Esophagus squamous epithelium (tissue), 5 donors: ENCODE results near the gene SMARCA1. TPM values are rescaled to one million over a fixed set of nuclear protein-coding genes. Genes with fewer than 3 reads are reported as not detected.

Experiments used
- DNase-seq: peaks from one replicate; lab custom pipeline; 2025; lab: John Stamatoyannopoulos, UW
- H3K27ac ChIP-seq, 4 donors: fragments of 200-600 bp; sonication (generic); one replicate each; pipeline ENCODE4 v1.5.1; 2016 to 2019; ENCODE audit warnings: mild to moderate bottlenecking in 1 of 4
- H3K27me3 ChIP-seq, 4 donors: fragments of 200-600 bp; sonication (generic); 1 replicate in 3 of 4; 2 replicates in 1 of 4; pipeline versions ENCODE4 v1.5.1 to v1.6.0; 2017 to 2021; ENCODE audit warnings: antibody characterized with exemption in 1 of 4
- H3K36me3 ChIP-seq, 3 donors: fragments of 200-600 bp; sonication (generic); one replicate each; pipeline ENCODE4 v1.5.1; 2016 to 2019
- H3K4me1 ChIP-seq, 3 donors: fragments of 200-600 bp; sonication (generic); one replicate each; pipeline ENCODE4 v1.5.1; 2017 to 2019
- H3K4me3 ChIP-seq, 4 donors: fragments of 200-600 bp; sonication (generic); 1 replicate in 3 of 4; 2 replicates in 1 of 4; pipeline ENCODE4 v1.5.1; 2016 to 2019; ENCODE audit warnings: mild to moderate bottlenecking in 2 of 4, moderate library complexity in 1 of 4
- H3K9me3 ChIP-seq, 3 donors: fragments of 200-600 bp; sonication (generic); one replicate each; pipeline ENCODE4 v1.5.1; 2016 to 2019
- CTCF ChIP-seq, 6 experiments: fragments of 450-650 bp in 4 of 6; fragments of 200-600 bp in 2 of 6; sonication (generic) in 2 of 6; IDR thresholded peaks; one replicate each; pipeline ENCODE4 v1.5.1; 2016 to 2019; ENCODE audit warnings: antibody characterized with exemption in 6 of 6, mild to moderate bottlenecking in 4 of 6, moderate library complexity in 4 of 6
- POLR2A ChIP-seq, 4 donors: fragments of 450-650 bp; IDR thresholded peaks; one replicate each; pipeline ENCODE4 v1.6.1; 2017; ENCODE audit warnings: antibody characterized with exemption in 4 of 4, mild to moderate bottlenecking in 4 of 4, moderate library complexity in 3 of 4
- WGBS, 2 donors: methylation state at CpG; one replicate each; pipeline ENCODE4 v1.1.5; 2018; 5-methylcytosine and 5-hydroxymethylcytosine counted together
- intact Hi-C: fragments of 100-400 bp; cut with DNase I; formaldehyde crosslinking; loops from one replicate; pipeline ENCODE4 v1.15.0; 2022
- total RNA-seq, 4 donors: library from RNA; depleted of rRNA; stranded (reverse); fragments of >200 nt; gene quantifications; one replicate each; pipeline ENCODE4 v1.1.0, GENCODE V29; 2016
- donor health status: DM: yes; HTN: yes; CAD: no.

Gene SMARCA1
- total RNA-seq, 4 donors from 2014 or later = 4.5 to 18.8 (median 11.5) TPM

DNA sequence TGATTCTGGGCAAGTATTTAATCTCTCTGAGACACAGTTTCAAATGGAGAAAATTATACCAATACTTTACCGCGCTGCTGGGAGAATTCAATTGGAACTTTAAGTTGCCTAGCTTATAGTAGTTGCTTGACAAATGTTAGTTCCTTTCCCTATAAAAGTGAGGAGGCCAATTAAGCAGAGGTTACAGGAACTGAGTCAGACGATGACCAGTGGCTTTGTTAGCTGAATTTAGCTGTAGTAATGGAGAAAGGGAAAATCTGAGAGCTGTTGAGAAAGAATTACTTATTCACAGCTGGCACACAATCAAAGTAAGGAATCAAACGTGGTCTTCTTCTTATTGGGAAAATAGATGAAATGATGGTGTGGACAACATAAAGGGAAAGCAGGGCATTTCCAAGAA is 29.6 kb downstream of the SMARCA1 start:
- WGBS, 2 donors = 58 to 76% methylated on average over 4 of the region's 4 CpGs
- peaks cover 0 to 45% (median 0%) of the 10 kb centered on the region in 3 donors for H3K36me3 ChIP-seq
- no peak overlapping the region for H3K4me3 ChIP-seq
- no peak for DNase-seq
- H3K27me3 ChIP-seq = no peaks in the 10 kb centered on the region
- intact Hi-C loops = no loop called here
- H3K9me3 ChIP-seq = no peaks in the 10 kb centered on the region
- H3K27ac ChIP-seq = no peak overlapping the region
- H3K4me1 ChIP-seq = no peaks in the 10 kb centered on the region
- TF ChIP-seq POLR2A (IDR thresholded peaks at IDR 0.05) (no peak), CTCF (IDR thresholded peaks at IDR 0.05) (no peak)

- 54 to 87% methylated on average over 2 of the region's 2 CpGs for WGBS, 2 donors
These were observed 33.0 kb downstream of the SMARCA1 start for GRCh38 chrX:129490330-129490729.

GRCh38 chrX:129488359-129488758 is 34.9 kb downstream of the SMARCA1 start:
- Histone ChIP-seq H3K36me3 (peaks cover 0 to 47% (median 0%) of the 10 kb centered on the region in 3 donors), H3K27me3 (no peaks in the 10 kb centered on the region), H3K9me3 (no peaks in the 10 kb centered on the region)

More at GRCh38 chrX:129490330-129490729, 33.0 kb downstream of the SMARCA1 start:
- TF ChIP-seq POLR2A (IDR thresholded peaks at IDR 0.05) (no peak), CTCF (IDR thresholded peaks at IDR 0.05) (no peak)
- no peaks in the 10 kb centered on the region for H3K9me3 ChIP-seq
- DNase-seq = no peak
- peaks cover 0 to 48% (median 0%) of the 10 kb centered on the region in 3 donors for H3K36me3 ChIP-seq
- no peak overlapping the region for H3K27ac ChIP-seq
- intact Hi-C loops = no loop called here
- H3K4me3 ChIP-seq = no peak overlapping the region
- no peaks in the 10 kb centered on the region for H3K27me3 ChIP-seq
- H3K4me1 ChIP-seq = no peaks in the 10 kb centered on the region

DNA sequence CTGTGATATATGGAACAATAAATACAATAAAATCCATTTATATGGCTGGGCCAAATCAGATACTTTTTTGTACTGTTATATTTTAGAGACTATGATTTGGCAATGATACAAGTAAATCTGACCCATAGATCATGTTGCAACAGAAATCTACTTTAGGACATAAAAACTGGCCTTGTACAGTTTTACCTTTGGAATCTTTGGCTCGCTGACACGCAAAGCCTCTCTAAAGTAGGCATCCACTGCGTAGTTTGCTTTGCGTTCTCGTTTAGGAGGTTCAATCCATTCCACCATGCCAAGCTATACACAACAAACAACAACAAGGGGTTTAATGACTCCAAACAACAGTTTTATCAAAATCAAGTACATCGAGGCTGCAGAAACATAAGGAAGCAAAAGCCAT is 42.4 kb downstream of the SMARCA1 start:
- Histone ChIP-seq H3K9me3 (no peaks in the 10 kb centered on the region), H3K27ac (no peak overlapping the region), H3K4me3 (no peak overlapping the region), H3K4me1 (no peaks in the 10 kb centered on the region), H3K27me3 (no peaks in the 10 kb centered on the region), H3K36me3 (peaks cover 0 to 9% (median 0%) of the 10 kb centered on the region in 3 donors)
- DNase-seq = no peak
- TF ChIP-seq CTCF (IDR thresholded peaks at IDR 0.05) = no peak
- TF ChIP-seq POLR2A (IDR thresholded peaks at IDR 0.05) = no peak
- WGBS, 2 donors = 81 to 95% methylated on average over 6 of the region's 6 CpGs
- intact Hi-C loops = no loop called here

More at GRCh38 chrX:129488359-129488758, 34.9 kb downstream of the SMARCA1 start:
- DNase-seq = no peak
- no peaks in the 10 kb centered on the region for H3K4me1 ChIP-seq
- H3K4me3 ChIP-seq = no peak overlapping the region
- intact Hi-C loops = no loop called here
- no peak overlapping the region for H3K27ac ChIP-seq
- TF ChIP-seq CTCF (IDR thresholded peaks at IDR 0.05) = no peak
- no peak for TF ChIP-seq POLR2A (IDR thresholded peaks at IDR 0.05)

- intact Hi-C loops = no loop called here
- DNase-seq = no peak
- no peak overlapping the region for H3K4me3 ChIP-seq
- no peaks in the 10 kb centered on the region for H3K9me3 ChIP-seq
- H3K27ac ChIP-seq = no peak overlapping the region
- no peaks in the 10 kb centered on the region for H3K36me3 ChIP-seq
- TF ChIP-seq POLR2A (IDR thresholded peaks at IDR 0.05) (no peak), CTCF (IDR thresholded peaks at IDR 0.05) (no peak)
- no peaks in the 10 kb centered on the region for H3K4me1 ChIP-seq
- 71% methylated on average over 3 to 4 of the region's 4 CpGs for WGBS, 2 donors
- H3K27me3 ChIP-seq = no peaks in the 10 kb centered on the region
These were observed 44.8 kb downstream of the SMARCA1 start for GRCh38 chrX:129478516-129478915.
